Activated naive CD4-positive, alpha-beta T cell treated with anti-CD3 and anti-CD28 coated beads, Interleukin-2, amount 50 U/mL, for 24 hours (primary cell): ENCODE results near the gene AGAP1.

Source experiments
- H3K27ac Mint-ChIP-seq: one replicate; pipeline ENCODE4 v1.8.0; 2021; ENCODE audit warnings: mild to moderate bottlenecking, mixed read lengths
- H3K27me3 Mint-ChIP-seq: one replicate; pipeline ENCODE4 v1.8.0; 2021; ENCODE audit warnings: mixed read lengths
- H3K36me3 Mint-ChIP-seq: one replicate; pipeline ENCODE4 v1.8.0; 2021; ENCODE audit warnings: mixed read lengths
- H3K4me1 Mint-ChIP-seq: one replicate; pipeline ENCODE4 v1.8.0; 2021; ENCODE audit warnings: mixed read lengths
- H3K4me3 Mint-ChIP-seq: one replicate; pipeline ENCODE4 v1.8.0; 2021; ENCODE audit warnings: mild to moderate bottlenecking, mixed read lengths
- H3K9me3 Mint-ChIP-seq: one replicate; pipeline ENCODE4 v1.8.0; 2021; ENCODE audit warnings: mixed read lengths

The AGAP1 gene

DNA sequence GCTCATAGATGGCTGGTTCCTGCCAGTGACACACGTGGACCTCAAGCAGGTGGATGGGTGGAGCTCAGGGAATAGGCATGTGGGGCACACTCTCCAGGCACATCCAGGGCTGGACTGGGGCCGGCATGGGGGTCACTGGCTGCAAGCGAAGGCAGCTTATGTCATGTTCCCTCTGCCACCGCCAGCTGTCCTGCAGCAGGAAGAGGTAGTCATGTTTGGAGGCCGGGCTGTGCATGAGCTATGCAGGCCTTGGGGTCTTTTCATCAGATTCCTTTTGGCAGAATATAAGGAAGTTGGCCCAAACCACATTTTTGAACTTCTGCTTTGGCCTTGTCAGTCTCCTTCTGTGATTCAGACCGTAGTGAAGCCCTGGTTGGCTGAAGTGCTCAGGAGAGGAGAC, 61.5 kb downstream of the AGAP1 start:
- H3K4me1 Mint-ChIP-seq, result no peaks in the 10 kb centered on the region
- no peaks in the 10 kb centered on the region for H3K36me3 Mint-ChIP-seq
- H3K27ac Mint-ChIP-seq, result no peak overlapping the region
- no peaks in the 10 kb centered on the region for H3K9me3 Mint-ChIP-seq
- H3K27me3 Mint-ChIP-seq, result peaks cover 7% of the 10 kb centered on the region
- no peak overlapping the region for H3K4me3 Mint-ChIP-seq

DNA sequence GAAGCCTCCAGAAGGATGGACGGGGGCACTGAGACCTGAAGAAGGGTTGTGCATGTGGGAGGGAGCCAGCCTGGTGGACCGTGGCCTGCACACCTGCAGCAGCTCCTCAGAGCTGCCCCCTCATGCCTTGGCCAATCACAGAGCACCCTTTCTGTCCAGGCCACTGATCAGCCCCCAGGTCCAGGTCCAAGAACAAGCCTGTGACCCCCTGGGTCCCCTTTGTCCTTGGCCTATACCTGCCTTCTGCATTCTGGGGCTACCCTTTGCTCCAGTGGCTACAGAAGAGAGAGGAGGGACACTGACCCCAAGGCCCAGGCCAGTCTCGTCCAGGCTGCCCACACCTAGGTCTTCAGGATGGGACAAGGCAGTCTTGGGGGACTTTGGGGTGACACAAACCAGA, 62.2 kb downstream of the AGAP1 start:
- H3K9me3 Mint-ChIP-seq, result no peaks in the 10 kb centered on the region
- no peaks in the 10 kb centered on the region for H3K36me3 Mint-ChIP-seq
- H3K4me1 Mint-ChIP-seq, result no peaks in the 10 kb centered on the region
- H3K27ac Mint-ChIP-seq, result no peak overlapping the region
- H3K27me3 Mint-ChIP-seq, result peaks cover 7% of the 10 kb centered on the region
- no peak overlapping the region for H3K4me3 Mint-ChIP-seq

DNA sequence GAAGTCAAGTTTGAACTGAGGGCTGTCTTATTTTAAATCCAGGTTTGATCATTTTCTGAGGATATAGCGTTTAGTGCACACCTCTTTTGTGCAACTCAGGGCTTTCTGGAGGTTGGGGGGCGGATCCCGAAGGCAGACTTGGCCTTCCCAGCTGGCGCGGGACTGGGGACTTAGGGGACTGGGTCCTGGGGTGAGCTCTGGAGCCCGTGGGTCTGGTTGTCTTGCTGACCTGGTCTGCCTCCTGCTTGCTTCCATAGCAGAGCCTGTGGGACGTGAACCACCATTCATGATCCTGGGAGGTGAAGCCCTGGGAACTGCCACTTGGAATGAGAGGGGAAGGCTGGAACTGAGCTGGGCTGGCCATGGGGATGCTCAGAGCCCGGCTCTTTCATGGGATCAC, 63.1 kb downstream of the AGAP1 start:
- H3K27ac Mint-ChIP-seq, result no peak overlapping the region
- H3K4me3 Mint-ChIP-seq, result no peak overlapping the region
- H3K4me1 Mint-ChIP-seq, result no peaks in the 10 kb centered on the region
- no peaks in the 10 kb centered on the region for H3K36me3 Mint-ChIP-seq
- no peaks in the 10 kb centered on the region for H3K9me3 Mint-ChIP-seq
- H3K27me3 Mint-ChIP-seq, result peaks cover 6% of the 10 kb centered on the region

DNA sequence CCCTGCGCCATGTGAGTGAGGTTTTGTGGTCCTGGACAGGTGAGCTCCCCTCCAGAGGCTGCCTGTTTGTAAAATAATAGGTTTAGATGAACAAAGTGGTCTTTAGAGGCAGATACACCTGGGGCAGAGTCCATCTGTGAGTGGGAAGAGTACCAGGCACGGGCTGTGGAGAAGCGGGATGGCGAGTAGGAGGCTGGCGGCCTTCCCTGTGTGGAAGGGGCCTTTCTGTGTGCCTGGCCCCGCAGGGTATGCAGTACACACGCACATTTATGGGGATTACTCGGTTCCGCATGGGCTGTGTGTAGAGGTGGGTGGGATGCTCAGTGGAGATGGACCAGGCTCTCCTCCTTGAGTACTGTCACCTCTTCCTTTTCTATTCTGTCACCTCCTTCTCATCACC, 64.1 kb downstream of the AGAP1 start:
- peaks cover 2% of the 10 kb centered on the region for H3K27me3 Mint-ChIP-seq
- H3K4me3 Mint-ChIP-seq, result no peak overlapping the region
- H3K9me3 Mint-ChIP-seq, result no peaks in the 10 kb centered on the region
- H3K36me3 Mint-ChIP-seq, result no peaks in the 10 kb centered on the region
- H3K27ac Mint-ChIP-seq, result no peak overlapping the region
- H3K4me1 Mint-ChIP-seq, result no peaks in the 10 kb centered on the region

DNA sequence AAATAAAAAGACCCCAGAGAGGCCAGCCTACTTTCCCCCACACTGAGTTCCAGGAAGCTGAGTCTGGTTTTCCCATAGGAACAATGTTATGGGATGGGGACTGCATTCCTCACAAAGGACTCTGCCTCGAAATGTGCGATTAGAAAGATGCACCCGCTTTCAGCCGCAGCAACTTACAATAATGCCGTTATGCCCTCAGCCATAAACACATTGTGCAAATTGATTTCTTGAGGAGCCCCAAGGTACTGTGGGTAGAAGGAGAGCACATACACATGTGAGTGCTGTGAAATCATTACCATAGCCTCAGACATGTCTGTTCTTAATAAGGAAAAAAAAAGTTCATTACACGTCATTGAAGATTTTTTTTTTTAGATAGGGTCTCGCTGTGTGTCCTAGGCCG, 64.7 kb downstream of the AGAP1 start:
- Mint-ChIP-seq H3K27ac (no peak overlapping the region), H3K36me3 (no peaks in the 10 kb centered on the region), H3K9me3 (no peaks in the 10 kb centered on the region), H3K4me1 (no peaks in the 10 kb centered on the region), H3K4me3 (no peak overlapping the region), H3K27me3 (no peaks in the 10 kb centered on the region)

DNA sequence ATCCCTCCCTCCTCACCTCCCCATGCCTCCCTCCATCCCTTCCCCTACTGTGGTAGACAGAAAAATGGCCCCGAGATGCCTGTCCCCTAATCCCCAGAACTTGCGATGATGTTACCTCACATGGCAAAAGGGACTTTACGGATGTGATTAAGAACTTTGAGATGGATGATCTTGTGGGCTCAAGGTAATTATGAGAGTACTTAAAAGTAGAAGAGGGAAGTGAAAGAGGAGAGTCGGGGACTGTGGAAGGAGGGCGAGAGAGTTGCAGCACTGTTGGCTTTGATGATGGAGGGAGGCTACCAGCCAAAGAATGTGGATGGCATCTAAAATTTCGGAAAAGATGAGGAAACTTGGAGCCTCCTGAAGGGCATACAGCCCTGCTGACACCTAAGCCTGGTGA, 66.5 kb downstream of the AGAP1 start:
- Mint-ChIP-seq H3K36me3 (no peaks in the 10 kb centered on the region), H3K9me3 (no peaks in the 10 kb centered on the region), H3K27ac (no peak overlapping the region), H3K27me3 (no peaks in the 10 kb centered on the region), H3K4me3 (no peak overlapping the region), H3K4me1 (no peaks in the 10 kb centered on the region)

DNA sequence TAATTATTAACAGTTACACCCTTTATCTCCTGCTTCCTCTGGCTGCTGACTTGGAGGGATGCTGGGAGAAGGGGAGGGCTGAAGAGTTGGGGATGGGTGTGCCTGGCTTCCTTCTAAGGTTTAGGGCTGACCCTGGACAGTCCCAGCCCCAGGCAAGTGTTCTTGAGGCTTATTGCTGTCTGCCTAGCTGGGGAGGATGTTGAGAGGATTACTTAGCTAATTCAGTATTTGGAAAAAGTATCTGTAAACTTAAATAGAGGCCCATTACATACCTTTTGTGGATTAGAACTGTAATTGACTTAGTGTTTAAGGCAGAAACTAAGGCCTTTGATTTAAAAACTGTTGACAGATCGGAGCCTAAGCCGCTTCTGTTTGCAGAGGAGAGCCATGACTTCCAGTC, 67.6 kb downstream of the AGAP1 start:
- no peak overlapping the region for H3K4me3 Mint-ChIP-seq
- no peak overlapping the region for H3K27ac Mint-ChIP-seq
- no peaks in the 10 kb centered on the region for H3K36me3 Mint-ChIP-seq
- no peaks in the 10 kb centered on the region for H3K4me1 Mint-ChIP-seq
- H3K27me3 Mint-ChIP-seq, result no peaks in the 10 kb centered on the region
- no peaks in the 10 kb centered on the region for H3K9me3 Mint-ChIP-seq

DNA sequence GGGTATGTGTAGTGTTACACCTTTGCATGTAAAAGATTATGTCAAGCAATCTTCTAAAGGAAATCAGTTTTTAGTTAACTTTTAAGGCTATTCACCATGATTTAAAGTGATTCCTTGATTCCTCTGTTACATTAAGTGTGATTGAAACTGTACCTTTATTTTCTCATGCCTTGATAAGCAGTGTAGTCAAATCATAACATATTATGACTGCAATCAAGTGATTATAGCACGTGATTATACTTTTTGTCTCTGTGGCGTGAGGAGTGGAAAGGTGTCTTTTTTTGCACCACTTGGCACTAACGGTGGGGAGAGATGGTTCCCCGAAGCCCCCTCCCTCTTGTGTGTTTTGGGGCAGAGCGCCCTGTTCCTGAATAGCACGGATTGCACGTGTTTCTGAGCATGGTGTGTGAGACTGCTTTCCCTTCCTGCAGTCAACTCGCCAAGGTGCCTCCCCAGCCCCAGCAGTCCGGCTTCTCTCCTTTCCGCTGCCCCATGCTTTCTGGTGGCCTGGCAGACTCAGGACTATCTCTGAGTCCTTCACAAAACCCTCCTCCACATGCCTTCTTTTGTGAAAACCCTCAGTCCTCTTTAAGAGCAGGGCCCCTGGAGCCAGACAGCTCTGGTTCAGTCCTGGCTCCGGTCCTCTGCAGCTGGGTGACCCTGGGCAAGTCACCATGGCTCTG, 68.4 kb downstream of the AGAP1 start:
- Mint-ChIP-seq H3K27me3 (peaks cover 4% of the 10 kb centered on the region), H3K4me1 (no peaks in the 10 kb centered on the region), H3K27ac (no peak overlapping the region), H3K9me3 (no peaks in the 10 kb centered on the region), H3K36me3 (no peaks in the 10 kb centered on the region), H3K4me3 (no peak overlapping the region)

DNA sequence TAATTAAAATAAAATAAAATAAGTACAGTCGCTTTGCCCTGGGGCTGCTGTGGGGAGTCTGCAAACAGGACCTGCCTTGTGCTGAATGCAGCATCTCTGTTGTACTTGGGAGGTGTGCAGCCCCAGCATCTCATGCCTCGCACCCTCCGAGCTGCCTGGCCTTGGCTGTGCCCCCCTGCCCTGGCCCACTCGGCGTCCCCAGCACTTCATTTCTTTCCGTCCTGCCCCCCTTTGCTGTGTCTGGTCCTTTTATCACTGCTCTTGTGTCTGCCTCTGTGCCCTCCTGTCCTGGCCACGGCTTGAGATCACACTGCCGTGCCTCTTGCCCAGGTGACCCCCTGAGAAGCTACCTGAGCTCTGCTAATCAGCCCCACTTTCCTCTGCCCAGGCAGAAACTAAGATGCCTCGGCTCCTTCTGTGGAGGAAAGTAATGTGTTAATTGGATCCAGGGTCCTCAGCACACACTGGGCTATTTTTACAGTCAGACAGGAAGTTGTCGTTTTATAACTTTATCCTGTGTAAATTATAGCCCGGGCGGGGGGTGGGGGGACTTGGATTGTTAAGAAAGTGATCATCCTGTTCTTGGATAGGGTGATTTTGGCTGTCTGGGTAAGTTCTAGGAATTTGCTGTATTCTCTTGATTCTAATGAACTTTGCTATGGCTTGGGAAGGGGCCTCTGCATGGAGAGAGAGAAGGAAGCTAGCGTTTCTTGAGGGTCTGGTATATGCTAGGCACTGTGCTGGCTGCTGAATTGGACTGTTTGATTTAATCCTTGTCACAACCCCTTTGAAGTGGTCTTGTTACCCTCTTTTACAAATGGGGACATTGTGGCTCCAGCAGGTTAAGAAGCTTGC, 69.4 kb downstream of the AGAP1 start:
- peaks cover 6% of the 10 kb centered on the region for H3K27me3 Mint-ChIP-seq
- H3K4me1 Mint-ChIP-seq, result no peaks in the 10 kb centered on the region
- H3K9me3 Mint-ChIP-seq, result no peaks in the 10 kb centered on the region
- no peak overlapping the region for H3K27ac Mint-ChIP-seq
- H3K4me3 Mint-ChIP-seq, result no peak overlapping the region
- H3K36me3 Mint-ChIP-seq, result no peaks in the 10 kb centered on the region

DNA sequence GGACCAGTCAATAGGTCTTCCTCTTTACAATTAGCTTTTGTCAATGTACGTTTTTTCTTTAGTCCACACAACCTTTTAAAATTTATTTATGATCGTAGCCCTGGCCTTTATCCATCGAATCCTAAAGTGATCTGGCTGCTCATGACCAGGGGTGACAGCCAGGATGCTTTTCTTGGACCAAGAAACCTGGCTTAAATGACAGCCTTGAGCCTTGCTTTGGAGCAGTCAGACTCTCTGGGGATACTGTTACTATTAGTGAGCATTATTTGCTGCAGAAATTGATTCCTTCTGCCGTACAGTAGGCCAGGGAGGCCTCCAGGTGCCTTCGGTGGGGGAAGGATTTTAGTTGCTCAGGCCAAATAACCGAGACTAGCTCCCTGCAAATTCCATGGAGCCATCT, 70.2 kb downstream of the AGAP1 start:
- no peaks in the 10 kb centered on the region for H3K9me3 Mint-ChIP-seq
- no peak overlapping the region for H3K27ac Mint-ChIP-seq
- no peaks in the 10 kb centered on the region for H3K36me3 Mint-ChIP-seq
- H3K27me3 Mint-ChIP-seq, result peaks cover 6% of the 10 kb centered on the region
- no peaks in the 10 kb centered on the region for H3K4me1 Mint-ChIP-seq
- no peak overlapping the region for H3K4me3 Mint-ChIP-seq

DNA sequence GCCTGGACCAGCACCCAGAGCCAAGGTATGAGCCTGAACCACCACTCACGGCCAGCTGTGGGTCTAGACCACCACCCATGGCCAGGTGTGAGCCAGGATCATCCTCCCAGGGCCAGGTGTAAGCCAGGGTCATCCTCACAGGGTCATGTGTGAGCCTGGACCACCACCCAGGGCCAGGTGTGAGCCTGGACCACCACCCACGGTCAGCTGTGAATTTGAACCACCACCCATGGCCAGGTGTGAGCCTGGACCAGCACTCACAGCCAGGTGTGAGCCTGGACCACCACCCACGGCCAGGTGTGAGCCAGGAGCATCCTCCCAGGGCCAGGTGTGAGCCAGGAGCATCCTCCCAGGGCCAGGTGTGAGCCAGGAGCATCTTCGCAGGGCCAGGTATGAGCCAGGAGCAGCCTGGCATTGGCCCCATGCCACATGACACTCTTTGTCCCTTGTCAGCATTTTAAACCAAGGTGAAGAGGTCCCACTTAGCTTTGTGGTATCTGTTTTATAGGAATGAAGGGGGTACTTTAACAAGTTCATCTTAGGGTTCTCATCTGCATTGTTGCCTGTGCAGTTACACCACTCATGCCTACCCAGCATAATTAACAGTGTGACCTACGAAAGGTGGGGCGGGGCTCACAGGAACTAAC, 71.2 kb downstream of the AGAP1 start:
- Mint-ChIP-seq H3K4me1 (no peaks in the 10 kb centered on the region), H3K36me3 (no peaks in the 10 kb centered on the region), H3K4me3 (no peak overlapping the region), H3K27me3 (peaks cover 6% of the 10 kb centered on the region), H3K9me3 (no peaks in the 10 kb centered on the region), H3K27ac (no peak overlapping the region)

DNA sequence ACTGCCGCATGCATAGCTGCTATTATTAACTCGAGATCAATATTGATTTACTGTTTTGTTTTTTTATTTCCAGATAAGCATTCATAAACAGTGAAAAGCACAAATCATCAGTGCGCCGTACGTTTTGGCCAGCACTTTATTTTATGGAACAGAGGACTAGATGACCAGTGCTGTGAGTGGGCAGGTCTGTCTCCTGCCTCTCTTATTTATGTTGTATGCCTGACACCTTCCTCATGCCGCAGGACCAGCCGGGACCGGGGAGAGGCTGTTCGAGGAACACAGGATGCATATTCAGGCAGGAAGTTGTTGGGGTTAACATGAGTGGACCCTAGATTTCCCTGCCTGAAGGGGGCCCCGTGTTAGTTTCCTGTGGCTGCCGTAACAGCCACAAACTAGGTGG, 72.6 kb downstream of the AGAP1 start:
- H3K27ac Mint-ChIP-seq, result no peak overlapping the region
- no peaks in the 10 kb centered on the region for H3K36me3 Mint-ChIP-seq
- peaks cover 6% of the 10 kb centered on the region for H3K27me3 Mint-ChIP-seq
- H3K4me3 Mint-ChIP-seq, result no peak overlapping the region
- no peaks in the 10 kb centered on the region for H3K9me3 Mint-ChIP-seq
- H3K4me1 Mint-ChIP-seq, result no peaks in the 10 kb centered on the region

DNA sequence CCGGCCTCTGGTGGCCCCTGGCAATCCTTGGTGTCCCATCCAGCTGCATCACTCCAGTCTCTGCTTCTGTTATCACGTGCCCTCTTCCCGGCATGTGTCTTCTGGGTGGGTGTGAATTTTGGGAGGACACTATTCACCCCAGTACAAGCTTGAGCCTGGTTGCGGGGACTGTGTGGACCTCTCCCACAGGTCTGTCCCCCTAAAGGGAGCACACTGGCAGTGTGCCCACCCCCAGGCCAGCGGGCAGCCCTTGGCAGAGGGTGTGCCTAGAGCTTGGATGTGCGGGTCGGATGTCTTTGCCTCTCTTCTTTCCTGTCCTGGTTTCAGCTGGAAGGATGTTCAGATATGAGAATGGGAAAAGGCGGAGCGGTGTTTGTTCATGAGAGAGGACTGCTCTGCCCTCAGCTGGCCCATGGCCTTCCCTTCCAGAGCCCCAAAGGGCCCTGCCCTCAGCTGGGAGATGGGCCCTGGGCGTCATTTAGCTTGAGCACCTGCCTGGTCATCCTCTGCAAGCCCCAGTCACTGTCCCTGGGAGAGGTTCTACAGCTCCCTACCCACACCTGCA, 73.2 kb downstream of the AGAP1 start:
- H3K27me3 Mint-ChIP-seq, result peaks cover 6% of the 10 kb centered on the region
- no peaks in the 10 kb centered on the region for H3K36me3 Mint-ChIP-seq
- H3K27ac Mint-ChIP-seq, result no peak overlapping the region
- no peak overlapping the region for H3K4me3 Mint-ChIP-seq
- no peaks in the 10 kb centered on the region for H3K4me1 Mint-ChIP-seq
- no peaks in the 10 kb centered on the region for H3K9me3 Mint-ChIP-seq

DNA sequence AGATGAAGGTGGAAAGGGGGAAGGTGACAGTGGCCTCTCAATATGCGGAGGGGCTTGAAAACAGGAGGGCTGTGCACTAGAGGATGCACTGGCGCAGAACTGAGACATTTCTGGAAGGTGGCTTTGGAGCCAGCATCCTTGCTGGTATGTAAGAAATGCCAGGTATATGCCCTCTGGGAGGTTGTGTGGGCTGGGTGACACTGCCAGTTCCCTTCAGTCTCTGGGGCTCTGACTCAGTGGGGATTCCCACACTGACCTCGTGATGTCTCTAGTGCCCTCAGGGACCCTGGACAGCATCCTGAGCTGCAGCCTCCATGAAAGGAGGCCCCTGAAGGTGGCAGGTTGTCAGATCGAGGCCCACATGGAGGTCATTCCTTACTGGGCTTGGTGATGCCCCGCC, 74.0 kb downstream of the AGAP1 start:
- H3K4me1 Mint-ChIP-seq, result no peaks in the 10 kb centered on the region
- peaks cover 9% of the 10 kb centered on the region for H3K27me3 Mint-ChIP-seq
- H3K27ac Mint-ChIP-seq, result no peak overlapping the region
- H3K36me3 Mint-ChIP-seq, result no peaks in the 10 kb centered on the region
- no peaks in the 10 kb centered on the region for H3K9me3 Mint-ChIP-seq
- no peak overlapping the region for H3K4me3 Mint-ChIP-seq

DNA sequence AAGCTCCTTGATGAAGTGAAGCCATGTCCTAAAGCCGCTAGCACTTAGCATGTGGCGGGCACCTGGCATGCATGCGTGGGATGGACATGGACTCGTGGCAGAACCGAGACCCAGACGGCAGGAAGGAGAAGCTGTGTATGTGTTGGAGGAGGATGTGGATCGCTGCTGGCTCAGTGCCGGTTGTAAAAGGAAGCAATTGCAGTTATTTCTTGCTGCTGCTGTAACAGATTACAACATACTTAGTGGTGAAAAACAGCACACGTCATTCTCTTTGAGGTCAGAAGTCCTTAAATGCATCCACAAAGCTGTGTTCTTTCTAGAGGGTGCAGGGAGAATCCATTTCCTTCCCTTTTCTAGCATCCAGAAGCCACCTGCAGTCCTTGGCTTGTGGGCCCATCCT, 74.6 kb downstream of the AGAP1 start:
- H3K27ac Mint-ChIP-seq, result no peak overlapping the region
- no peaks in the 10 kb centered on the region for H3K9me3 Mint-ChIP-seq
- H3K4me3 Mint-ChIP-seq, result no peak overlapping the region
- no peaks in the 10 kb centered on the region for H3K4me1 Mint-ChIP-seq
- peaks cover 9% of the 10 kb centered on the region for H3K27me3 Mint-ChIP-seq
- no peaks in the 10 kb centered on the region for H3K36me3 Mint-ChIP-seq

DNA sequence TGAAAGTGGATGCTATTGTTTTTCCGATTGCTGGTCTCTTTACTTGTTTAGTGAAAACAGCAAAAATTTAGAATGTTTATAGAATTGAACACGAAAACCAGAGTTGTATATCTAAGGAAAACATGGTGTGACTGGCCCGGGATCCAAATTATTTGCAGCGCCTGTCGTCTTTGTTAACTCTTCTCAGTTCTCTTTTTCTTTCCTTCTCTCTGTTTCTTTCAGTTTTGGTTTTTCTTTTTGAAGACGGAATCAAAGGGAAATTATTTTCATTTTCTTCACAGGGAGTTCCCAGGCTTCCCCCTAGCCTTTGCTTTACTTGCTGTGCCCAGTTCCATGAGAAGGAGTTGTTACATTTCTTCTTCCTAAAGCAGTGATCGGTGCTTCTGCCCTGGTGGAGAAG, 76.0 kb downstream of the AGAP1 start:
- no peak overlapping the region for H3K4me3 Mint-ChIP-seq
- H3K27ac Mint-ChIP-seq, result no peak overlapping the region
- H3K4me1 Mint-ChIP-seq, result no peaks in the 10 kb centered on the region
- peaks cover 9% of the 10 kb centered on the region for H3K27me3 Mint-ChIP-seq
- no peaks in the 10 kb centered on the region for H3K9me3 Mint-ChIP-seq
- no peaks in the 10 kb centered on the region for H3K36me3 Mint-ChIP-seq
